OCI-LY3 (cell line): Measurements from ENCODE around the gene RSPH1.
A peak's percentile ranks its signal among the peaks of the same experiment; 100 is the strongest.

Experiments used
- H2AFZ ChIP-seq: fragments of 200-600, 300-600 bp; shearing (Covaris generic); 2 replicates; pipeline ENCODE4 v1.6.0; 2014; ENCODE audit warnings: antibody characterized with exemption, low read depth, low read length
- H3K27ac ChIP-seq: fragments of 200-600, 300-600 bp; sonication (generic); 2 replicates; pipeline ENCODE4 v1.5.1; 2014; ENCODE audit warnings: mild to moderate bottlenecking, low read length, moderate library complexity, mixed read lengths
- H3K27me3 ChIP-seq: fragments of 200-600, 300-600 bp; sonication (generic); 2 replicates; pipeline ENCODE4 v1.6.1; 2014; ENCODE audit warnings: low read depth, low read length, mixed read lengths
- H3K36me3 ChIP-seq: fragments of 200-600, 300-600 bp; sonication (generic); replicated peaks from 2 replicates; pipeline ENCODE3; 2014; ENCODE audit warnings: low read depth, low read length, mixed read lengths
- H3K4me1 ChIP-seq: fragments of 300-600, 200-600 bp; sonication (generic); 2 replicates; pipeline ENCODE4 v1.6.1; 2014; ENCODE audit warnings: low read length, mixed read lengths
- H3K4me2 ChIP-seq: fragments of 200-600, 300-600 bp; sonication (generic); 2 replicates; pipeline ENCODE4 v1.6.1; 2014; ENCODE audit warnings: low read length, mixed read lengths
- H3K4me3 ChIP-seq: fragments of 300-600, 200-600 bp; sonication (generic); 2 replicates; pipeline ENCODE4 v1.5.1; 2014; ENCODE audit warnings: antibody characterized with exemption, mild to moderate bottlenecking, low read length, moderate library complexity
- H3K79me2 ChIP-seq: fragments of 300-600, 200-600 bp; shearing (Covaris generic); 2 replicates; pipeline ENCODE4 v1.6.1; 2014; ENCODE audit warnings: mild to moderate bottlenecking, low read length, mixed read lengths
- H3K9ac ChIP-seq: fragments of 300-600, 200-600 bp; shearing (Covaris generic); 2 replicates; pipeline ENCODE4 v1.6.0; 2014; ENCODE audit warnings: mild to moderate bottlenecking, low read length, moderate library complexity
- H3K9me3 ChIP-seq: fragments of 200-600, 300-600 bp; shearing (Covaris generic); 2 replicates; pipeline ENCODE4 v1.6.1; 2014; ENCODE audit warnings: low read length, mixed read lengths; ENCODE audit not compliant: insufficient read depth
- H4K20me1 ChIP-seq: fragments of 200-600, 300-600 bp; sonication (generic); 2 replicates; pipeline ENCODE4 v1.6.1; 2016; ENCODE audit warnings: low read length, mixed read lengths; ENCODE audit not compliant: insufficient read depth
- CTCF ChIP-seq: fragments of 200-600, 300-600 bp; sonication (generic); IDR thresholded peaks from 2 replicates; pipeline ENCODE4 v1.5.1; 2014; ENCODE audit warnings: antibody characterized with exemption, low read length, low read depth
- EZH2phosphoT487 ChIP-seq: fragments of 200-600 bp; shearing (Covaris generic); IDR thresholded peaks from 2 replicates; pipeline ENCODE4 v1.6.1; 2018; ENCODE audit warnings: antibody characterized with exemption, mixed run types, low read depth

Gene RSPH1

GRCh38 chr21:42523941-42524340 is 27.9 kb upstream of the RSPH1 start:
- no peaks in the 10 kb centered on the region for H4K20me1 ChIP-seq
- TF ChIP-seq CTCF (no peak), EZH2phosphoT487 (no peak)
- H3K4me2 ChIP-seq = peak overlapping the region; percentile 89
- H3K27ac ChIP-seq = no peak overlapping the region
- peaks cover 43% of the 10 kb centered on the region for H3K4me1 ChIP-seq
- no peaks in the 10 kb centered on the region for H3K9me3 ChIP-seq
- peaks cover 43% of the 10 kb centered on the region for H3K36me3 ChIP-seq
- H3K9ac ChIP-seq = no peak overlapping the region
- peak overlapping the region; percentile 69; the same call in 1 of the 2 replicates for H3K4me3 ChIP-seq
- no peaks in the 10 kb centered on the region for H3K79me2 ChIP-seq
- no peak overlapping the region for H2AFZ ChIP-seq
- no peaks in the 10 kb centered on the region for H3K27me3 ChIP-seq

- Histone ChIP-seq H3K79me2 (no peaks in the 10 kb centered on the region), H3K27me3 (no peaks in the 10 kb centered on the region), H3K9ac (no peak overlapping the region), H3K4me1 (peaks cover 41% of the 10 kb centered on the region), H3K27ac (no peak overlapping the region), H4K20me1 (no peaks in the 10 kb centered on the region), H3K4me3 (no peak overlapping the region), H3K4me2 (no peak overlapping the region), H3K36me3 (peaks cover 47% of the 10 kb centered on the region), H3K9me3 (no peaks in the 10 kb centered on the region), H2AFZ (no peak overlapping the region)
- no peak for TF ChIP-seq CTCF
- TF ChIP-seq EZH2phosphoT487 = no peak
Observed at GRCh38 chr21:42523211-42523610, 27.2 kb upstream of the RSPH1 start.

GRCh38 chr21:42522771-42523170 is 26.7 kb upstream of the RSPH1 start:
- no peaks in the 10 kb centered on the region for H3K79me2 ChIP-seq
- H3K4me2 ChIP-seq = no peak overlapping the region
- no peaks in the 10 kb centered on the region for H3K27me3 ChIP-seq
- no peak for TF ChIP-seq EZH2phosphoT487
- no peak for TF ChIP-seq CTCF
- peaks cover 49% of the 10 kb centered on the region for H3K36me3 ChIP-seq
- H3K9ac ChIP-seq = no peak overlapping the region
- H3K4me3 ChIP-seq = no peak overlapping the region
- H2AFZ ChIP-seq = no peak overlapping the region
- H4K20me1 ChIP-seq = no peaks in the 10 kb centered on the region
- H3K4me1 ChIP-seq = peaks cover 37% of the 10 kb centered on the region
- no peaks in the 10 kb centered on the region for H3K9me3 ChIP-seq
- no peak overlapping the region for H3K27ac ChIP-seq

- TF ChIP-seq EZH2phosphoT487 = no peak
- no peak for TF ChIP-seq CTCF
- Histone ChIP-seq H4K20me1 (no peaks in the 10 kb centered on the region), H3K27me3 (no peaks in the 10 kb centered on the region), H3K4me3 (no peak overlapping the region), H3K9me3 (no peaks in the 10 kb centered on the region), H3K27ac (no peak overlapping the region), H3K9ac (no peak overlapping the region), H3K36me3 (peaks cover 49% of the 10 kb centered on the region), H3K4me1 (peaks cover 32% of the 10 kb centered on the region), H3K79me2 (no peaks in the 10 kb centered on the region), H2AFZ (no peak overlapping the region), H3K4me2 (no peak overlapping the region)
Observed at GRCh38 chr21:42522271-42522670, 26.2 kb upstream of the RSPH1 start.
